GM18505 (cell line): ENCODE data around the gene EXOC1L.

Experiments
- ATAC-seq: cut with Tn5 transposase; IDR thresholded peaks from one replicate; pipeline ENCODE4 v1.9.1; 2021; ENCODE audit not compliant: unreplicated experiment
- POLR2A ChIP-seq: IDR thresholded peaks from 4 replicates; pipeline ENCODE4 v1.6.1; 2011; ENCODE audit warnings: borderline replicate concordance; ENCODE audit not compliant: insufficient read depth, insufficient read length; ENCODE audit errors: extremely low read depth

Gene EXOC1L, protein sequence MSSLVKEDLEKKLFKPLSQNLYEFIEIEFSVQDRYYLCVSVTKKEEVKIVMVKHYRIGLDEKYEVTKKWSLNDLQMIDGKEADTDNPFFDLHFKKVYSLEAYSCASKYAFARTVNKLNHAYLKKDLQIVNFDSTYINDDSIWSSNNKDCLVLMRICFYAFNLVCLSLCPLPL

DNA sequence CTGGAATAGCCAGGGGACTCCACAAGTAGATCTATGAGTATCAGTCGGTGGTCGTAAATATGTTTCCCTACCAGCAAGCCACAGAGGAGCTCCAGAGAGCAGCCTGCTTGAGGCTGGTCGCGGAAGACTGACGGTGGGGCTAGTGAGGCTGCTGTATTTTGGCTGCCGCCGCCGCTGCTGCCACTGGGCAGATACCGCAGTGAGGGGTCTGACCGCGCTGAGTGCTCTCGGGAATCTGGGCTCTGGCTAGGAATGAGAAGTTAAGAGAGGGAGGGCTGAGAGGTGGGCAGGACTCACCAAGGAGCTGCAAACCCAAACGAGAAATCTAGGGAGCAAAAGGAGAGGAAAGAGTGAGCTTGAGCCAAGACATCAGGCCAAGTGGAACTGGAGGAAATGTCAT is at the start of gene EXOC1L:
Gene EXOC1L, plus strand, starts transcription at position 157 of the 400 bp plus-strand sequence. Its CDS starts 237 bp downstream, at position 394.
- ATAC-seq, result no peak
- no peak for TF ChIP-seq POLR2A

DNA sequence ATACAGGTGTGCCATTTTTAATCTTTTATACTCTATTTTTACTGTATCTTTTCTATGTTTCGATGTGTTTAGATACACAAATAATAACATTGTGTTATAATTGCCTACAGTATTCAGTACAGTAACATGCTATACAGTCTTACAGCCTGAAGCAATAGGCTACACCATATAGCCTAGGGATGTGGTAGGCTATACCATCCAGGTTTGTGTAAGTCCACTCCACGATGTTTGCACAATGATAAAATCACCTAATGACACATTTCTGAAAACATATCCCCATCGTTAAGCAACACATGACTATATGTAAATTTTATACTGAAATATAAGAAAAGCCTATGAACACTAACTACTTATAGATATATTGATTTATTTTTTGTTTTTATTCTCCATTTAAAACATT is 48.9 kb upstream of the EXOC1L start:
- no peak for ATAC-seq
- TF ChIP-seq POLR2A, result no peak

DNA sequence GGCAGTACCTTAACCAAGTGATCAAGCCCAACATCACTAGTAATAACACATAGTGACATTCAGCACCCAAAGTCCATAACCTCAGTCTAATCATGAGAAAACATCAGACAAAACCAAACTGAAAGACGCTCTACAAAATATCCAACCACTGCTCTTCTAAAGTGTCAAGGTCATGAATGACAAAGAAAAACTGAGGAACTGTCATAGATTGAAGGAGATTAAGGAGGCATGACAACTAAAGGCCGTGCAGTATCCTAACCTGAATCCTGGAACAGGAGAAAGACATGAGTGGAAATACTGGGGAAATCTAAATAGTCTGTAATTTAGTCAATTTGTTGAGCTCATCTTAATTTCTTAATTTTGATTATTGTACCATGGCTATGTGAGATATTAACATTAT is 38.2 kb upstream of the EXOC1L start:
- TF ChIP-seq POLR2A, result no peak
- no peak for ATAC-seq

GRCh38 chr4:55781812-55782211 is 37.8 kb upstream of the EXOC1L start:
- no peak for TF ChIP-seq POLR2A
- no peak for ATAC-seq

- no peak for ATAC-seq
- TF ChIP-seq POLR2A, result no peak
Measured at GRCh38 chr4:55783584-55783983, 36.0 kb upstream of the EXOC1L start.

DNA sequence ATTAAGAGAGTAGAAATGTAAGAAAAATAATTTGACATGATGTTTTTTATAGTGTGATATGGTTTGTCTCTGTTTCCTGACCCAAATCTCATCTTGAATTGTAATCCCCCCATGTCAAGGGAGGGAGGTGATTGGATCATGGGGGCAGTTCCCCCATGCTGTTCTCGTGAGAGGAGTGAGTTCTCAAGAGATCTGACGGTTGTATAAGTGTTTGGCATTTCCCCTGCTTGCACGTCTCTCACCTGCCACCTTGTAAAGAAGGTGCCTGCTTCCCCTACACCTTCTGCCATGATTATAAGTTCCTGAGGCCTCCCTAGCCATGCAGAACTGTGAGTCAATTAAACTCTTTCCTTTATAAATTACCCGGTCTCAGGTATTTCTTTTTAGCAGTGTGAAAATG is 34.8 kb upstream of the EXOC1L start:
- TF ChIP-seq POLR2A, result no peak
- ATAC-seq, result no peak

DNA sequence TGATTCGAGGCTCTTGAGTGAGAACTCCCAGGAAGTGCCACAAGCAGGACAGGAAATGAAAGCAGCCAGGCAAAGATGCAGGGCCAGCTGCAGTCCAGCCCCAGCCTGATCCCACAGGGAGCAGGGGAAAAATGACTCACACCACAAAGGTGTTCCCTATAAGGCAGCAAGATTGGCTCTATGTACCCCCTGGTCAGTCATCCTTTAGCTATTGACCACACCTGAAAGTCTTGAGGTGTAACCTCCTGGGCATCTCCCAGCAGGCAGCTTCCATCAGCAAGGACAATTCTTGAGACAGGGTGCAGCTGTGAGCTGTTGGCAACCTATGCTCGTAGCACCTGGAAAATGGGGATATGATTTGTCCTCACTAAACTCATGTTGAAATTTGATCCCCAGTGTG is 27.9 kb upstream of the EXOC1L start:
- TF ChIP-seq POLR2A, result no peak
- ATAC-seq, result no peak

DNA sequence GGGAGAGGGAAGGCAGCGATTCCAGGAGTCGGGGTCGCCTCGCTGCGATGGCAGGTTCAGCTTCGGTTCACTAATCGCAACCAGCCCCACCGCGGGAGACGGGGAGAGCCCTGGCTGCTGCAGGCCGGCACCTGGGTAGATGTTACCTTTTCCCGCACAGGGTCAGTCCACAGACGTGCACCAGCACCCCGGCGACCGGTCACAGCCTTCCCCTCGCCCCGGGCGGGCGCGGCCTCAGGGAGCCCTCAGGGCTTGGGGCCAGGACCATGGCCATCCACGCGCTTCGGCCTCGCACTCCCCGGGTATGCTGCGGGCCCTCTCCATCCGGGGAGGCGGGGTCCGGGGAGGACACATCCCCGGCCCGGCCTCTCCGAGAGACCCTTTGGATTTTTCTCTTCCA is 26.1 kb upstream of the EXOC1L start:
- TF ChIP-seq POLR2A, result no peak
- ATAC-seq, result no peak

- ATAC-seq, result no peak
- no peak for TF ChIP-seq POLR2A
Measured at GRCh38 chr4:55794053-55794452, 25.5 kb upstream of the EXOC1L start.

GRCh38 chr4:55795341-55795740 is 24.2 kb upstream of the EXOC1L start:
- no peak for TF ChIP-seq POLR2A
- ATAC-seq, result no peak

GRCh38 chr4:55801498-55801897 is 18.1 kb upstream of the EXOC1L start:
- ATAC-seq, result no peak
- TF ChIP-seq POLR2A, result no peak

- no peak for ATAC-seq
- no peak for TF ChIP-seq POLR2A
Measured at GRCh38 chr4:55807556-55807955, 12.0 kb upstream of the EXOC1L start.

DNA sequence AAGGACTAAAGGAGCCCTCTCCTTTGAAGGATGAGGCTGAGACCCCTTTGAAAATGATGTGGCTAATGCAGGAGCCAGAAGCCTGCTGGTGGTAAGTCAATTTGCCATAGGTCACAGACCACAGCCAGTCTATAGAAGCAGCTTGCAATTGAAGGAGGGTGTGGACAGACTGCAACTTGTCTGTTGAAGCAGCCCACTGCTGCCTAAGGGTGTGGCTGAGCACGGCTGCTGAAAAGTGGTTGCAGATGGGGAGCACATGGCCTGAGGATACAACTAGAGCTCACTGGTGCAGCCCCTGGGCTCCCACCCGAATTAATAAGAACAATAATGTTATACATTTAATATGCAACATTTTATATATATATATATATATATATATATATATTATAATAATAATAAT is 11.4 kb upstream of the EXOC1L start:
- TF ChIP-seq POLR2A, result no peak
- no peak for ATAC-seq

DNA sequence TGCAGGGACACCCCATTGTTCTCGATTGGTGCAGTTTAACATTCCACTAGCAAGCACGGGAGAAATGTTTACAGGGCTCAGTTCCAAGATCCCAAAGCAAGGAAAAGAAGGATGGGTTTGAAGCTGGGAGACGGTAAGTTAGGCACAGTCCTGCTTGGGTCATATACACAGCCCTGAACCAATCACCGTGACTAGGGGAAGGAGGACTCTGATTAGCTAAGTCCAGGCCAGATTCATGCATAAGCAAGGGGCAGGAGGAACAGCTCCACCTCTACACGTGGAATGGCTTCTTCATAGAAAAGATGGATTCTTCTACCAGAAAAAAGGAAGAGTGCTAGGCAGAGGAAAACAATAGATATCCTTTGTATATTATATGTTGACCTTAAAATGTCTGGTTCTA is 11.0 kb upstream of the EXOC1L start:
- no peak for TF ChIP-seq POLR2A
- no peak for ATAC-seq

DNA sequence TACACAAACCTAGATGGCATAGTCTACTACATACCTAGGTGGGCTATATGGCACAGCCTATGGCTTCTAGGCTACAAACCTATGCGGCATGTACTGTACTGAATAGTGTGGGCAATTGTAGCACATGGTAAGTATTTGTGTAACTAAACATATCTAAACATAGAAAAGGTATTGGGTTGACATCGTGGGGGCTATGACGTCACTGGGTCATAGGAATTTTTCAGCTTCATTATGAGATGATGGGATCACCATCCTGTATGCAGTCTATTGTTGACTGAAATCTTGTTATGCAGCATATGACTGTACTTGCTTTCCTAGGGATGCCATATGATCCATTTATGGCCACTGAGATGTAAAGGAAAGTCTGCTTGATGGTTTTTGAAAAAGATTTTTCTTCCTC is 1.9 kb upstream of the EXOC1L start:
- ATAC-seq, result no peak
- no peak for TF ChIP-seq POLR2A
